Lower leg skin (tissue), 3 donors: ENCODE results near the gene IDH2.

Experiments
- POLR2A ChIP-seq, 2 donors: fragments of 450-650 bp; IDR thresholded peaks; one replicate each; pipeline ENCODE4 v1.6.1; 2016 to 2017; ENCODE audit warnings: antibody characterized with exemption in 2 of 2, mild to moderate bottlenecking in 1 of 2, moderate library complexity in 1 of 2
- TF ChIP-seq, protein P1 (sequence below), 3 donors: fragments of 450-650 bp; IDR thresholded peaks; one replicate each; pipeline ENCODE4 v1.5.1; 2016; ENCODE audit warnings: antibody characterized with exemption in 3 of 3, mild to moderate bottlenecking in 3 of 3, moderate library complexity in 2 of 3

DNA sequence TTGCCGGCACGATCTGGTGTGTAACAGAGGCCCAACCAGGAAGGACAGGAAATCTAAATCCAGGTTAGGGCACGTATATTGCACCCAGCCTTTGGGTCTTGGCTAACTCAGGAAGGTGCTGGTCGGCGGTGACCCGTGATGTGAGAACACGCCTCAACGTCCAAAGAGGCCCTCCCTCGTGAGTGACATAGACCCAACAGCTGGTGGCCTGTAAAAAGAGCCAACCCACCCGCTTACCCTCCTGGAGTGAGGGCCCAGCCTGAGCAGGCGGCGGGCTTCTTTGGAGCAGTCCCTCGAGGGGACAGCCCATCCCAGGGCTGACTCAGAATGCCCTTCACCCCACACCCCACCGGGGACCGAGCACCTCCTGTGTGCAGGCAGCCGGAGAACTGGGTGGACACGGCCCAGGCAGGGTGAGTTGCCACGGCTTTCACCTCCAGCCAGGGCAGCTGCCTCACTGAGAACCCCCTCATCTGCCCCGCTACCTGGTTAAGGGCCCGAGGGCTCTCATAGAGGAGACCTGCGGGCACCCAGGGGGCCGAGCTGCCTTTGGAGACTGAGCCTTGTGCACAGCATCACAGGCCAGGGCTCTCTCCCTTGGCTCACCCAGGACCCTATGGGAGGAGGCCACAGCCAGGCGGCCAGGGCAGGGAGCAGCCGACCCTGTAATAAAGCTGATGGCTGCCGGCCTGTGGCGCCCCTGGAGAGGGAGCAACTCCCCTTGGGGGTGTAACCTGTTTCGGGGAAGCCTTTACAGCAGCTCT is 59.3 kb downstream of the IDH2 start:
- no peak for TF ChIP-seq POLR2A (IDR thresholded peaks at IDR 0.05)
- TF ChIP-seq, protein P1, sequence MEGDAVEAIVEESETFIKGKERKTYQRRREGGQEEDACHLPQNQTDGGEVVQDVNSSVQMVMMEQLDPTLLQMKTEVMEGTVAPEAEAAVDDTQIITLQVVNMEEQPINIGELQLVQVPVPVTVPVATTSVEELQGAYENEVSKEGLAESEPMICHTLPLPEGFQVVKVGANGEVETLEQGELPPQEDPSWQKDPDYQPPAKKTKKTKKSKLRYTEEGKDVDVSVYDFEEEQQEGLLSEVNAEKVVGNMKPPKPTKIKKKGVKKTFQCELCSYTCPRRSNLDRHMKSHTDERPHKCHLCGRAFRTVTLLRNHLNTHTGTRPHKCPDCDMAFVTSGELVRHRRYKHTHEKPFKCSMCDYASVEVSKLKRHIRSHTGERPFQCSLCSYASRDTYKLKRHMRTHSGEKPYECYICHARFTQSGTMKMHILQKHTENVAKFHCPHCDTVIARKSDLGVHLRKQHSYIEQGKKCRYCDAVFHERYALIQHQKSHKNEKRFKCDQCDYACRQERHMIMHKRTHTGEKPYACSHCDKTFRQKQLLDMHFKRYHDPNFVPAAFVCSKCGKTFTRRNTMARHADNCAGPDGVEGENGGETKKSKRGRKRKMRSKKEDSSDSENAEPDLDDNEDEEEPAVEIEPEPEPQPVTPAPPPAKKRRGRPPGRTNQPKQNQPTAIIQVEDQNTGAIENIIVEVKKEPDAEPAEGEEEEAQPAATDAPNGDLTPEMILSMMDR (IDR thresholded peaks at IDR 0.05): no peak
